ENCODE measurements around the gene NUDC. TPM values are rescaled to one million over a fixed set of nuclear protein-coding genes. Genes with fewer than 3 reads are reported as not detected.

NUDC gene
- total RNA-seq, 1 experiment from 2014 or later, result 118 TPM

GRCh38 chr1:26938004-26938658 lies 16.6 kb downstream of the NUDC start:
- Mint-ChIP-seq H3K27me3 (ENCODE audit: low read depth) (no peaks in the 10 kb centered on the region), H3K36me3 (peaks cover 37% of the 10 kb centered on the region), H3K27ac (peak overlapping the region; percentile 72; the same call in 1 of the 2 replicates), H3K4me3 (no peak overlapping the region), H3K9me3 (no peaks in the 10 kb centered on the region), H3K4me1 (no peaks in the 10 kb centered on the region; the same call in 1 of the 2 replicates)
- POLR2A ChIA-PET, result interaction anchor here (0.7 to 1.2 kb wide), 3 partner anchors 29 to 205 kb away, joined by 3 read pairs; partner anchors contain the start of gene GPN2
- TF ChIP-seq NR1H2 (CRISPR knock-in tag; IDR thresholded peaks at IDR 0.05), result no peak
- peak; percentile 73 for TF ChIP-seq GABPB1 (CRISPR knock-in tag; IDR thresholded peaks at IDR 0.05)
- CTCF ChIA-PET, result no interaction called here
- DNase-seq (ENCODE audit: low spot score), result no peak
- no peak for ATAC-seq

- H3K4me1 Mint-ChIP-seq, result no peaks in the 10 kb centered on the region; the same call in 1 of the 2 replicates
- ChIA-PET POLR2A (no interaction called here), CTCF (no interaction called here)
- ATAC-seq (no peak), DNase-seq (ENCODE audit: low spot score) (no peak)
- no peak for TF ChIP-seq ZNF121 (CRISPR knock-in tag; IDR thresholded peaks at IDR 0.05)
- TF ChIP-seq ATF2 (CRISPR knock-in tag; IDR thresholded peaks at IDR 0.05; ENCODE audit: borderline replicate concordance, low read depth), result no peak
- no peak for TF ChIP-seq ZBTB43 (CRISPR knock-in tag; IDR thresholded peaks at IDR 0.05)
- TF ChIP-seq RELA (CRISPR knock-in tag; IDR thresholded peaks at IDR 0.05; ENCODE audit: borderline replicate concordance), result no peak
- no peak for TF ChIP-seq CREM (CRISPR knock-in tag; IDR thresholded peaks at IDR 0.05)
- no peak for TF ChIP-seq ATF1 (CRISPR knock-in tag; IDR thresholded peaks at IDR 0.05)
- TF ChIP-seq ETV6 (CRISPR knock-in tag; IDR thresholded peaks at IDR 0.05), result no peak
- no peak for TF ChIP-seq ZNF263 (CRISPR knock-in tag; IDR thresholded peaks at IDR 0.05; ENCODE audit: low read depth)
- no peak for TF ChIP-seq HMGXB4 (CRISPR knock-in tag; IDR thresholded peaks at IDR 0.05)
- TF ChIP-seq ZMAT4 (CRISPR knock-in tag; IDR thresholded peaks at IDR 0.05), result no peak
- TF ChIP-seq SOX15 (CRISPR knock-in tag; IDR thresholded peaks at IDR 0.05), result no peak
- no peak for TF ChIP-seq E2F4 (CRISPR knock-in tag; IDR thresholded peaks at IDR 0.05; ENCODE audit: borderline replicate concordance, low read depth)
- no peak for TF ChIP-seq GTF2I (CRISPR knock-in tag; conservative IDR thresholded peaks at IDR 0.05)
- no peak for TF ChIP-seq MLX (CRISPR knock-in tag; IDR thresholded peaks at IDR 0.05)
- TF ChIP-seq EMX1 (CRISPR knock-in tag; IDR thresholded peaks at IDR 0.05), result no peak
- TF ChIP-seq FOXK1 (CRISPR knock-in tag; IDR thresholded peaks at IDR 0.05), result no peak
- TF ChIP-seq TEAD1 (CRISPR knock-in tag; IDR thresholded peaks at IDR 0.05), result no peak
- no peak for TF ChIP-seq GABPB1 (CRISPR knock-in tag; IDR thresholded peaks at IDR 0.05)
- H3K9me3 Mint-ChIP-seq, result no peaks in the 10 kb centered on the region
- H3K27ac Mint-ChIP-seq, result peak overlapping the region; percentile 57; the same call in 1 of the 2 replicates
- peaks cover 41% of the 10 kb centered on the region for H3K36me3 Mint-ChIP-seq
- H3K27me3 Mint-ChIP-seq (ENCODE audit: low read depth), result no peaks in the 10 kb centered on the region
- no peak overlapping the region for H3K4me3 Mint-ChIP-seq
Observed at GRCh38 chr1:26938659-26939025, 17.1 kb downstream of the NUDC start.
